ENCODE results near the gene SPOCK1.

Gene SPOCK1

GRCh38 chr5:137279521-137280231 is 219.4 kb downstream of the SPOCK1 start:
- H3K9ac ChIP-seq (ENCODE audit: low read depth, low read length): no peak overlapping the region
- no peak overlapping the region for H3K4me3 ChIP-seq (ENCODE audit: low read length)
- H3K36me3 ChIP-seq (ENCODE audit: insufficient read depth, low read length): no peaks in the 10 kb centered on the region
- peaks cover 7% of the 10 kb centered on the region; the same call in 1 of the 2 replicates for H3K4me1 ChIP-seq (ENCODE audit: insufficient read depth, low read length)
- H3K27ac ChIP-seq (ENCODE audit: low read depth, low read length): no peak overlapping the region
- H3K27me3 ChIP-seq (ENCODE audit: insufficient read depth, low read length): no peaks in the 10 kb centered on the region
- H3K9me3 ChIP-seq (ENCODE audit: insufficient read depth, low read depth, low read length): no peaks in the 10 kb centered on the region
- 91% methylated on average over 6 of the region's 6 CpGs for WGBS

- H3K4me3 ChIP-seq (ENCODE audit: low read length): no peak overlapping the region
- no peak overlapping the region for H3K27ac ChIP-seq (ENCODE audit: low read depth, low read length)
- no peaks in the 10 kb centered on the region for H3K36me3 ChIP-seq (ENCODE audit: insufficient read depth, low read length)
- H3K9me3 ChIP-seq (ENCODE audit: insufficient read depth, low read depth, low read length): no peaks in the 10 kb centered on the region
- H3K9ac ChIP-seq (ENCODE audit: low read depth, low read length): no peak overlapping the region
- no peaks in the 10 kb centered on the region for H3K27me3 ChIP-seq (ENCODE audit: insufficient read depth, low read length)
- H3K4me1 ChIP-seq (ENCODE audit: insufficient read depth, low read length): peaks cover 7% of the 10 kb centered on the region; the same call in 1 of the 2 replicates
- WGBS: 94% methylated on average over 5 of the region's 5 CpGs
These were observed 220.7 kb downstream of the SPOCK1 start for GRCh38 chr5:137278476-137278875.

GRCh38 chr5:137275083-137275482 is 224.0 kb downstream of the SPOCK1 start:
- WGBS: 93% methylated on average over 2 of the region's 2 CpGs

GRCh38 chr5:137273511-137273910 is 225.6 kb downstream of the SPOCK1 start:
- H3K9ac ChIP-seq (ENCODE audit: low read depth, low read length): no peak overlapping the region
- H3K4me1 ChIP-seq (ENCODE audit: insufficient read depth, low read length): no peaks in the 10 kb centered on the region
- no peak overlapping the region for H3K27ac ChIP-seq (ENCODE audit: low read depth, low read length)
- no peaks in the 10 kb centered on the region for H3K27me3 ChIP-seq (ENCODE audit: insufficient read depth, low read length)
- H3K36me3 ChIP-seq (ENCODE audit: insufficient read depth, low read length): no peaks in the 10 kb centered on the region
- 100% methylated on average over 1 of the region's 1 CpG for WGBS
- no peak overlapping the region for H3K4me3 ChIP-seq (ENCODE audit: low read length)
- no peaks in the 10 kb centered on the region for H3K9me3 ChIP-seq (ENCODE audit: insufficient read depth, low read depth, low read length)

More at GRCh38 chr5:137275083-137275482, 224.0 kb downstream of the SPOCK1 start:
- Histone ChIP-seq H3K4me1 (ENCODE audit: insufficient read depth, low read length) (peaks cover 6% of the 10 kb centered on the region; the same call in 1 of the 2 replicates), H3K4me3 (ENCODE audit: low read length) (no peak overlapping the region), H3K9ac (ENCODE audit: low read depth, low read length) (no peak overlapping the region), H3K36me3 (ENCODE audit: insufficient read depth, low read length) (no peaks in the 10 kb centered on the region), H3K27ac (ENCODE audit: low read depth, low read length) (no peak overlapping the region), H3K9me3 (ENCODE audit: insufficient read depth, low read depth, low read length) (no peaks in the 10 kb centered on the region), H3K27me3 (ENCODE audit: insufficient read depth, low read length) (no peaks in the 10 kb centered on the region)

- Histone ChIP-seq H3K9ac (ENCODE audit: low read depth, low read length) (no peak overlapping the region), H3K4me1 (ENCODE audit: insufficient read depth, low read length) (no peaks in the 10 kb centered on the region), H3K36me3 (ENCODE audit: insufficient read depth, low read length) (no peaks in the 10 kb centered on the region), H3K27ac (ENCODE audit: low read depth, low read length) (no peak overlapping the region), H3K9me3 (ENCODE audit: insufficient read depth, low read depth, low read length) (no peaks in the 10 kb centered on the region), H3K27me3 (ENCODE audit: insufficient read depth, low read length) (no peaks in the 10 kb centered on the region), H3K4me3 (ENCODE audit: low read length) (no peak overlapping the region)
These were observed 226.3 kb downstream of the SPOCK1 start for GRCh38 chr5:137272831-137273230.

GRCh38 chr5:137269946-137270345 is 229.2 kb downstream of the SPOCK1 start:
- no peak overlapping the region for H3K4me3 ChIP-seq (ENCODE audit: low read length)
- no peak overlapping the region for H3K9ac ChIP-seq (ENCODE audit: low read depth, low read length)
- H3K36me3 ChIP-seq (ENCODE audit: insufficient read depth, low read length): no peaks in the 10 kb centered on the region
- H3K27ac ChIP-seq (ENCODE audit: low read depth, low read length): no peak overlapping the region
- no peaks in the 10 kb centered on the region for H3K9me3 ChIP-seq (ENCODE audit: insufficient read depth, low read depth, low read length)
- H3K27me3 ChIP-seq (ENCODE audit: insufficient read depth, low read length): no peaks in the 10 kb centered on the region
- H3K4me1 ChIP-seq (ENCODE audit: insufficient read depth, low read length): no peaks in the 10 kb centered on the region
- 91% methylated on average over 2 of the region's 2 CpGs for WGBS

- Histone ChIP-seq H3K27me3 (ENCODE audit: insufficient read depth, low read length) (no peaks in the 10 kb centered on the region), H3K4me1 (ENCODE audit: insufficient read depth, low read length) (no peaks in the 10 kb centered on the region), H3K9me3 (ENCODE audit: insufficient read depth, low read depth, low read length) (no peaks in the 10 kb centered on the region), H3K9ac (ENCODE audit: low read depth, low read length) (no peak overlapping the region), H3K4me3 (ENCODE audit: low read length) (no peak overlapping the region), H3K36me3 (ENCODE audit: insufficient read depth, low read length) (no peaks in the 10 kb centered on the region), H3K27ac (ENCODE audit: low read depth, low read length) (no peak overlapping the region)
- 43% methylated on average over 2 of the region's 2 CpGs for WGBS
These were observed 229.9 kb downstream of the SPOCK1 start for GRCh38 chr5:137269274-137269673.

GRCh38 chr5:137268646-137269045 is 230.5 kb downstream of the SPOCK1 start:
- no peaks in the 10 kb centered on the region for H3K36me3 ChIP-seq (ENCODE audit: insufficient read depth, low read length)
- H3K4me1 ChIP-seq (ENCODE audit: insufficient read depth, low read length): no peaks in the 10 kb centered on the region
- H3K9ac ChIP-seq (ENCODE audit: low read depth, low read length): no peak overlapping the region
- WGBS: 100% methylated on average over 1 of the region's 1 CpG
- no peaks in the 10 kb centered on the region for H3K27me3 ChIP-seq (ENCODE audit: insufficient read depth, low read length)
- H3K9me3 ChIP-seq (ENCODE audit: insufficient read depth, low read depth, low read length): no peaks in the 10 kb centered on the region
- H3K27ac ChIP-seq (ENCODE audit: low read depth, low read length): no peak overlapping the region
- no peak overlapping the region for H3K4me3 ChIP-seq (ENCODE audit: low read length)

GRCh38 chr5:137266186-137266585 is 232.9 kb downstream of the SPOCK1 start:
- WGBS: 77% methylated on average over 3 of the region's 4 CpGs
- no peaks in the 10 kb centered on the region for H3K4me1 ChIP-seq (ENCODE audit: insufficient read depth, low read length)
- no peak overlapping the region for H3K27ac ChIP-seq (ENCODE audit: low read depth, low read length)
- H3K4me3 ChIP-seq (ENCODE audit: low read length): no peak overlapping the region
- no peak overlapping the region for H3K9ac ChIP-seq (ENCODE audit: low read depth, low read length)
- H3K27me3 ChIP-seq (ENCODE audit: insufficient read depth, low read length): no peaks in the 10 kb centered on the region
- no peaks in the 10 kb centered on the region for H3K36me3 ChIP-seq (ENCODE audit: insufficient read depth, low read length)
- H3K9me3 ChIP-seq (ENCODE audit: insufficient read depth, low read depth, low read length): no peaks in the 10 kb centered on the region

- WGBS: 91% methylated on average over 1 of the region's 1 CpG
- H3K9ac ChIP-seq (ENCODE audit: low read depth, low read length): no peak overlapping the region
- no peak overlapping the region for H3K27ac ChIP-seq (ENCODE audit: low read depth, low read length)
- no peaks in the 10 kb centered on the region for H3K36me3 ChIP-seq (ENCODE audit: insufficient read depth, low read length)
- H3K4me1 ChIP-seq (ENCODE audit: insufficient read depth, low read length): no peaks in the 10 kb centered on the region
- H3K27me3 ChIP-seq (ENCODE audit: insufficient read depth, low read length): no peaks in the 10 kb centered on the region
- no peak overlapping the region for H3K4me3 ChIP-seq (ENCODE audit: low read length)
- no peaks in the 10 kb centered on the region for H3K9me3 ChIP-seq (ENCODE audit: insufficient read depth, low read depth, low read length)
These were observed 233.7 kb downstream of the SPOCK1 start for GRCh38 chr5:137265457-137265856.

- Histone ChIP-seq H3K27me3 (ENCODE audit: insufficient read depth, low read length) (no peaks in the 10 kb centered on the region), H3K36me3 (ENCODE audit: insufficient read depth, low read length) (no peaks in the 10 kb centered on the region), H3K27ac (ENCODE audit: low read depth, low read length) (no peak overlapping the region), H3K9ac (ENCODE audit: low read depth, low read length) (no peak overlapping the region), H3K9me3 (ENCODE audit: insufficient read depth, low read depth, low read length) (no peaks in the 10 kb centered on the region), H3K4me1 (ENCODE audit: insufficient read depth, low read length) (no peaks in the 10 kb centered on the region), H3K4me3 (ENCODE audit: low read length) (no peak overlapping the region)
- whole genome bisulfite sequencing: 95% methylated on average over 4 of the region's 4 CpGs
These were observed 234.6 kb downstream of the SPOCK1 start for GRCh38 chr5:137264573-137264972.

GRCh38 chr5:137264041-137264440 is 235.1 kb downstream of the SPOCK1 start:
- no peaks in the 10 kb centered on the region for H3K4me1 ChIP-seq (ENCODE audit: insufficient read depth, low read length)
- H3K27ac ChIP-seq (ENCODE audit: low read depth, low read length): no peak overlapping the region
- H3K9me3 ChIP-seq (ENCODE audit: insufficient read depth, low read depth, low read length): no peaks in the 10 kb centered on the region
- no peak overlapping the region for H3K4me3 ChIP-seq (ENCODE audit: low read length)
- H3K36me3 ChIP-seq (ENCODE audit: insufficient read depth, low read length): no peaks in the 10 kb centered on the region
- H3K9ac ChIP-seq (ENCODE audit: low read depth, low read length): no peak overlapping the region
- H3K27me3 ChIP-seq (ENCODE audit: insufficient read depth, low read length): no peaks in the 10 kb centered on the region
- 88% methylated on average over 3 of the region's 3 CpGs for WGBS
